NB4 (cell line): ENCODE data around the gene B4GAT1.

Experiments
- MYC ChIP-seq: IDR thresholded peaks from 2 replicates; pipeline ENCODE4 v1.6.1; 2011; ENCODE audit warnings: low read depth, low read length
- POLR2A ChIP-seq: IDR thresholded peaks from 2 replicates; pipeline ENCODE4 v1.6.1; 2011; ENCODE audit warnings: mild to moderate bottlenecking; ENCODE audit not compliant: insufficient read length; ENCODE audit errors: extremely low read depth
- TF ChIP-seq, protein P1 (sequence below): IDR thresholded peaks from one replicate; pipeline ENCODE4 v1.5.1; 2012; ENCODE audit warnings: low read depth, low read length

GRCh38 chr11:66367561-66368312, 20.3 kb upstream of the B4GAT1 start:
- TF ChIP-seq, protein P1, sequence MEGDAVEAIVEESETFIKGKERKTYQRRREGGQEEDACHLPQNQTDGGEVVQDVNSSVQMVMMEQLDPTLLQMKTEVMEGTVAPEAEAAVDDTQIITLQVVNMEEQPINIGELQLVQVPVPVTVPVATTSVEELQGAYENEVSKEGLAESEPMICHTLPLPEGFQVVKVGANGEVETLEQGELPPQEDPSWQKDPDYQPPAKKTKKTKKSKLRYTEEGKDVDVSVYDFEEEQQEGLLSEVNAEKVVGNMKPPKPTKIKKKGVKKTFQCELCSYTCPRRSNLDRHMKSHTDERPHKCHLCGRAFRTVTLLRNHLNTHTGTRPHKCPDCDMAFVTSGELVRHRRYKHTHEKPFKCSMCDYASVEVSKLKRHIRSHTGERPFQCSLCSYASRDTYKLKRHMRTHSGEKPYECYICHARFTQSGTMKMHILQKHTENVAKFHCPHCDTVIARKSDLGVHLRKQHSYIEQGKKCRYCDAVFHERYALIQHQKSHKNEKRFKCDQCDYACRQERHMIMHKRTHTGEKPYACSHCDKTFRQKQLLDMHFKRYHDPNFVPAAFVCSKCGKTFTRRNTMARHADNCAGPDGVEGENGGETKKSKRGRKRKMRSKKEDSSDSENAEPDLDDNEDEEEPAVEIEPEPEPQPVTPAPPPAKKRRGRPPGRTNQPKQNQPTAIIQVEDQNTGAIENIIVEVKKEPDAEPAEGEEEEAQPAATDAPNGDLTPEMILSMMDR, result no peak
- TF ChIP-seq MYC (no peak), POLR2A (no peak)
